ENCODE measurements around the gene CDK5RAP3.
A peak's percentile ranks its signal among the peaks of the same experiment; 100 is the strongest.

The CDK5RAP3 gene

GRCh38 chr17:47946929-47947397 lies 23.9 kb upstream of the CDK5RAP3 start:
- H3K9me3 ChIP-seq (ENCODE audit: control insufficient read depth, low read length) = no peaks in the 10 kb centered on the region
- H3K4me2 ChIP-seq (ENCODE audit: low read length) = peak overlapping the region; percentile 9
- H3K9ac ChIP-seq = no peak overlapping the region
- no peaks in the 10 kb centered on the region for H3K36me3 ChIP-seq (ENCODE audit: control insufficient read depth, insufficient read depth, low read length)
- TF ChIP-seq CTCF (IDR thresholded peaks at IDR 0.05) = peak; percentile 91
- no peaks in the 10 kb centered on the region for H3K27me3 ChIP-seq (ENCODE audit: control insufficient read depth, insufficient read depth, low read length)
- H2AFZ ChIP-seq = peak overlapping the region; percentile 5
- H3K4me1 ChIP-seq = peaks cover 9% of the 10 kb centered on the region
- H3K79me2 ChIP-seq = no peaks in the 10 kb centered on the region
- H3K4me3 ChIP-seq (ENCODE audit: low read depth, low read length) = no peak overlapping the region
- peak overlapping the region; percentile 45 for H3K27ac ChIP-seq

GRCh38 chr17:47948706-47949196 lies 22.2 kb upstream of the CDK5RAP3 start:
- Histone ChIP-seq H3K4me1 (peaks cover 9% of the 10 kb centered on the region), H3K9me3 (ENCODE audit: control insufficient read depth, low read length) (no peaks in the 10 kb centered on the region), H3K4me2 (ENCODE audit: low read length) (no peak overlapping the region), H3K79me2 (no peaks in the 10 kb centered on the region), H3K36me3 (ENCODE audit: control insufficient read depth, insufficient read depth, low read length) (no peaks in the 10 kb centered on the region), H3K9ac (no peak overlapping the region), H2AFZ (peak overlapping the region; percentile 72), H3K27ac (no peak overlapping the region), H3K27me3 (ENCODE audit: control insufficient read depth, insufficient read depth, low read length) (no peaks in the 10 kb centered on the region), H3K4me3 (ENCODE audit: low read depth, low read length) (no peak overlapping the region)
- TF ChIP-seq CTCF (IDR thresholded peaks at IDR 0.05) = no peak

DNA sequence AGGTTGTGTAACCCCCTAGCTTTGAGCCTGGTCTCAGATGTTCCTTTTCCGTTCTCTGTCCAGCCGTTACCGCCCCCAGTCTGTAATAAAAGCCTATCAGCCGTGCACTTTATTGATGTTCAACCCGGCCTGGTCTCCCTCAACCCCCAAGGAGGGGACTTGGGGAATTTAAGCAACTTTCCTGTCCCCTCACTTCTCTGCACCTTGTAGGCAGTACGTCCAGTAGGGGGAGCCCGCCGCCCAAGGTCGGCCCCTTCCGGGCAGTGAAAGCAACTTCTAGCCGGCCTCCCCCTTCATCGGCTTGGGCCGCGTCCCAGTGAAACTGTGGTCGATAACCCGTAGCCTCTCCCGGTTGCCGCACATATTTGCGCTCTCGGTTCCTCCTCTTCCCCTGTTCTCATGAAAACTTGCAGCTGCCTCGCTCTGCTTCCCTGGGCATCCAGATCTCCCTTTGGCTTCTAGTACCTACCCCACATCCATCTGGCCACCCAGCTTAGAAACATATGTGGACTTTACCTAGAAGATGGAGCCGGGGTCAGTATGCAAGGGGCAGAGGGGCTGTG lies 21.6 kb upstream of the CDK5RAP3 start:
- Histone ChIP-seq H3K4me1 (peaks cover 9% of the 10 kb centered on the region), H3K4me2 (ENCODE audit: low read length) (peak overlapping the region; percentile 54), H3K36me3 (ENCODE audit: control insufficient read depth, insufficient read depth, low read length) (no peaks in the 10 kb centered on the region), H3K9me3 (ENCODE audit: control insufficient read depth, low read length) (no peaks in the 10 kb centered on the region), H3K4me3 (ENCODE audit: low read depth, low read length) (no peak overlapping the region), H3K9ac (no peak overlapping the region), H3K27ac (no peak overlapping the region), H3K27me3 (ENCODE audit: control insufficient read depth, insufficient read depth, low read length) (no peaks in the 10 kb centered on the region), H3K79me2 (no peaks in the 10 kb centered on the region), H2AFZ (peak overlapping the region; percentile 72)
- peak; percentile 95 for TF ChIP-seq CTCF (IDR thresholded peaks at IDR 0.05)

DNA sequence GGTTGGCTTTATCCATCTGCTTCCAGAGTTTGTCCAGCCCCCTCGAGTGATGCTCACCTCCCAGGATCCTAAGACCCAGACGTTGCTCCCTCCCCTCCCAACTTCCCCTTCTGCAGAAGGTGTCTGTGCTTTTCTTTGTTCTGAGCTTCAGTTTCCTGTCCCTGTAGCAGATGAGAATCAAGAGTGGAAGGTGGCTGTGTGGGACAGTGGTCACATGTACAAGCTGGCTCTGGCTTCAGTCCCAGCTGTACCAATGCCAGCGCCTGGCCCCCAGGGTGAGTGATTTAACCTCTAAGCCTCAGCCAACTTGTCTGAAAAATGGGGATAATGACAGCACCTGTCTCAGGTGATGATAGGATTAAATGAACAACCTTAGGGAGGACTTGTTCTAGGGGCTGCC lies 21.0 kb upstream of the CDK5RAP3 start:
- no peaks in the 10 kb centered on the region for H3K36me3 ChIP-seq (ENCODE audit: control insufficient read depth, insufficient read depth, low read length)
- H3K4me1 ChIP-seq = peaks cover 9% of the 10 kb centered on the region
- TF ChIP-seq CTCF (IDR thresholded peaks at IDR 0.05) = no peak
- H3K9ac ChIP-seq = no peak overlapping the region
- H3K9me3 ChIP-seq (ENCODE audit: control insufficient read depth, low read length) = no peaks in the 10 kb centered on the region
- H2AFZ ChIP-seq = peak overlapping the region; percentile 72
- no peaks in the 10 kb centered on the region for H3K79me2 ChIP-seq
- H3K4me3 ChIP-seq (ENCODE audit: low read depth, low read length) = no peak overlapping the region
- no peak overlapping the region for H3K4me2 ChIP-seq (ENCODE audit: low read length)
- H3K27me3 ChIP-seq (ENCODE audit: control insufficient read depth, insufficient read depth, low read length) = no peaks in the 10 kb centered on the region
- no peak overlapping the region for H3K27ac ChIP-seq

DNA sequence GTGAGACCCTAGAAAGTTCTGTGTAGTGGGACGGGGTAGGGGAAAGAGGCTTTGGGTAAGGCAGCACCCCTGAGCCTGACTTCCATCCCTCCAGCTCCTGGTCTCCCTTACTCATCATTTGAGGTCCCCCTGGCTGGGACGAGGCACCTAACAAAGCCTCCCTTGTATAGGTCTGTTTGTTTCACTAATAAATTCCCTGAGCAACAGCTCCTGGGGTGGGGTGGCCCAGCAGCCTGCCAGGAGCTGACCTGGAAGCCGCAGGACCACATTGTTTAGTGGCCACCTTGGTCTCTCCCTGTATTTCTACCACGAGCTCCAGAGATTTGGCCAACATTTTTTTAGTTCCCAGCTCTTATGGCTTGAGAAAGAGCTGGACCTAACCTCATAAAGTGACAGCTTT lies 20.5 kb upstream of the CDK5RAP3 start:
- Histone ChIP-seq H3K27ac (no peak overlapping the region), H2AFZ (no peak overlapping the region), H3K79me2 (no peaks in the 10 kb centered on the region), H3K4me1 (peaks cover 9% of the 10 kb centered on the region), H3K4me2 (ENCODE audit: low read length) (no peak overlapping the region), H3K4me3 (ENCODE audit: low read depth, low read length) (no peak overlapping the region), H3K9ac (no peak overlapping the region), H3K27me3 (ENCODE audit: control insufficient read depth, insufficient read depth, low read length) (no peaks in the 10 kb centered on the region), H3K36me3 (ENCODE audit: control insufficient read depth, insufficient read depth, low read length) (no peaks in the 10 kb centered on the region), H3K9me3 (ENCODE audit: control insufficient read depth, low read length) (no peaks in the 10 kb centered on the region)
- TF ChIP-seq CTCF (IDR thresholded peaks at IDR 0.05) = no peak
